GM13976 (cell line): ENCODE data around the gene TTC7B.

Source experiments
- DNase-seq: peaks from one replicate; pipeline ENCODE4 v3.0.0; 2012; ENCODE audit warnings: low spot score
- CTCF ChIP-seq: IDR thresholded peaks from 2 replicates; pipeline ENCODE4 v1.5.1; 2012; ENCODE audit warnings: borderline replicate concordance, mild to moderate bottlenecking; ENCODE audit not compliant: insufficient read depth; ENCODE audit errors: extremely low read depth, missing control alignments, control extremely low read depth
- in situ Hi-C: fragments of 300-500 bp; cut with MboI; formaldehyde crosslinking; loops from one replicate; pipeline ENCODE4 v1.12.0; 2022; ENCODE audit warnings: low sequenced_read_pairs, mixed read lengths, inconsistent platforms; ENCODE audit not compliant: unreplicated experiment

TTC7B gene

DNA sequence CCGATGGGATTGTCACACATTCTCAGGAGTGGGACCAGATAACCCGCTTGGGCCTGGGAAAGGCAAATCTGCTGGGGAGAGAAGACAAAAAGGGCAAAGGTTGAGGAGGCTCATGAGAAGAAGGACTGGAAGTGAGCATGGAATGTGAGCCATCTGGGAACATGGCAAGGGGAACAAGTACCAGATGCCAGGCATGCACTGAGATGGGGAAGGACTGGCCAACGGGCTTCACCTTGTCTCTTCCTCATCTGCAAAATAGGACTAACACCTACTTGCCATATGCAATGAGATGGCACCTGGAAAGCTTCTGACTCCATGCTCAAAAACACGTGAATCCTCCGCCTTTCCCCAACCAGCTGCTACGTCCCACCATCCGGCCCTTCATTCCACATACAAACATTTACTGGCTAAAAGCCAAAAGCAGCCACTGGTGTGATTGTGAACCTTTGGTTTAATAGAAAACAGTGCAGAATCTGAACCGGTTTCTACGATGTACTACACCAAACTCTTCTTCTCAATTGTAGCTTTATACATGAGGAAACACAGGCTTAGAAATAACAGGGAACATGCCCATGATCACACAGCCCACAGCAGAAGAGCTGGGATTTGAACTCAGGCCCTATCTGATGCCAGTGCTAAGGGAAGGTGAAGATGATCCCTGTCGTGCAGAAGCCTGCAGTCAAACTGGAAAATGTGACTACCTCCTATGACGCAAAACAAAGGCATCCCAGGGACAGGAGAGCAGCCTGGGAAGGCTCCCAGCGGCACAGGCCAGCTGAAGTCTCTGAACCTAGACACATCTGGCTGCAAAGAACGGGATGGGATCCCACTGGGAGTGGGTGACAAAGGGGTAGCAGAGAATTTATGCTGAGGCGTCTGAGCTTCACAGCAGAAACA, 112.1 kb downstream of the TTC7B start:
- DNase-seq: no peak
- TF ChIP-seq CTCF: no peak
- in situ Hi-C loops: no loop called here

DNA sequence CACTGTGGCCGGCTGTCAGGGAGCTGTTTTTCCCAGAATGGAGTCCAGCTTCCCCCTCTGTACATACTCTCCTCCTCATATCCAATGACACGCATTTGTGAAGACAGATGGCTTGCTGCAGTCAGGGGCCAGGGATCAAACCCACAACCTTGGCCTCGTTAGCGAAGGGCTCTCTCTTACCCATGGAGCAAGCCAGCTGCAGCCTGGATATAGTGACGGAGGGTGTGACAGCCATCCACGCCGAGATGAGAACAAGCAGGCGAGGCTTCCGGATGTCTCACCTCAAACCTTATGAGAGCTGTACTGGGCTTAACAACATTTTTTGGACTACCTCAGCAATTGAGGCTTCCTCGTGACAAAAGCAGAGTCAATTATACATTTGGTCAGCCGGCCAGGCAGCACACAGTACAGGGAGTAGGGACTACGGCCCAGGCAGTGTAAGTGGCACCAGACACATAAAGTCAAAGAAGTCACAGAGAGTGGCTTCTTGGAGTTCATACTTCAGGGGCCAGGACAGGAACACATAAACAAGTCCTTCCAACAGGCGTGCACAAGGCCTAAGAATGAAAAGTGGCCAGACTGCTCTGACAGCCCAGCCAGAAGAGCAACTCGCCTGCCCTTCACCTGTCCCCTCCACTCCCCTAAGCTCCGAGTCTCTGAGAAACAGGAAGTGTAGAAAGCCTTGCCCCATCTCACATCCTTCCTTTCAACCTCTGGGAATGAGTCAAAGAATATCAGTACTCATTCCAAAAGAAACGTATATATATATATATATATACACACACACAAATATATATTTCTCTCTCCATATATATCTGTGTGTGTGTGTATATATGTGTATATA, 115.1 kb downstream of the TTC7B start:
- no peak for DNase-seq
- TF ChIP-seq CTCF: no peak
- in situ Hi-C loops: no loop called here

DNA sequence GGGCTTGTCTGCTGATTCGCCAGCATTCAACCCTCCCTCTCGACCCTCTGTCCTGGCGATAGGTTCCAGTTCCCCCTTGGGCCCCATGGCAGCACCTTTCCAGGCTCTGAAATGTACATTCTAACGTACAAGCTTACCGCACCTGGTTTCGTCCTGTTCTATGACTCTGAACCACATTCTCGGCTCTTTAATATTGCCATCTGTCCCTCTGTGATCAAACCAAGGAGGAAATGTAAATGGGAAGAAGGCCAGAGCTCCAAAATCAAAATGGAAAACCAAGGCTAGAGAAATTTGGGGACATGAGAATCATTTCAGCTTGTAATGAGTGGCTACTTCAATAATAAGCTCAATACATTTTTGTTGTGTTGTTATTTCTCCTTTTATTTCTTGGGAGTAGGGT, 117.2 kb downstream of the TTC7B start:
- no peak for TF ChIP-seq CTCF
- no peak for DNase-seq
- in situ Hi-C loops: no loop called here

- no peak for DNase-seq
- TF ChIP-seq CTCF: no peak
- in situ Hi-C loops: no loop called here
These were observed 117.8 kb downstream of the TTC7B start for GRCh38 chr14:90698379-90698869.

GRCh38 chr14:90697577-90698206, 118.5 kb downstream of the TTC7B start:
- in situ Hi-C loops: no loop called here
- peak; percentile 75 for DNase-seq
- peak; percentile 83 for TF ChIP-seq CTCF

- in situ Hi-C loops: no loop called here
These were observed 119.1 kb downstream of the TTC7B start for GRCh38 chr14:90697132-90697531.

More at GRCh38 chr14:90697132-90697531, 119.1 kb downstream of the TTC7B start:
- no peak for DNase-seq
- TF ChIP-seq CTCF: no peak
